ENCODE measurements around the gene UBE2G1. TPM values are rescaled to one million over a fixed set of nuclear protein-coding genes. Genes with fewer than 3 reads are reported as not detected.

Gene UBE2G1
- total RNA-seq, 1 donor: 39.3 TPM

DNA sequence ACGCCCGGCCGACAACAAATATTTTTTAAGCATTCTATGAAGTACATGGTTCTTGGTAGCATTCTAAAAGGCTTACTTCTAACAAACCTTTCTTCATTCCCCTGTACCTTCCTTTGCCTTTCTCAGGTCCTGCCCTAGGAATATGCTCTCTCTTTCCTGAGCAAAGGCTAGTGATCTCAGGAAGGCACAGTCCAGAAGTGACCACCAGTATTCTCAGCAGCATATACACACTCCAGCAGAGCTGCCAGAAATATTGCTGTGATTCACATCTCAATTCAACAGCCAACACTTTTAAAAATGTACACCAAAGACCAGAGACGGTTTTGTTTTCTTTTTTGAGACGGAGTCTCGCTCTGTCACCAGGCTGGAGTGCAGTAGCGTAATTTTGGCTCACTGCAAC is 61.3 kb downstream of the UBE2G1 start:
- TF ChIP-seq, protein P1, sequence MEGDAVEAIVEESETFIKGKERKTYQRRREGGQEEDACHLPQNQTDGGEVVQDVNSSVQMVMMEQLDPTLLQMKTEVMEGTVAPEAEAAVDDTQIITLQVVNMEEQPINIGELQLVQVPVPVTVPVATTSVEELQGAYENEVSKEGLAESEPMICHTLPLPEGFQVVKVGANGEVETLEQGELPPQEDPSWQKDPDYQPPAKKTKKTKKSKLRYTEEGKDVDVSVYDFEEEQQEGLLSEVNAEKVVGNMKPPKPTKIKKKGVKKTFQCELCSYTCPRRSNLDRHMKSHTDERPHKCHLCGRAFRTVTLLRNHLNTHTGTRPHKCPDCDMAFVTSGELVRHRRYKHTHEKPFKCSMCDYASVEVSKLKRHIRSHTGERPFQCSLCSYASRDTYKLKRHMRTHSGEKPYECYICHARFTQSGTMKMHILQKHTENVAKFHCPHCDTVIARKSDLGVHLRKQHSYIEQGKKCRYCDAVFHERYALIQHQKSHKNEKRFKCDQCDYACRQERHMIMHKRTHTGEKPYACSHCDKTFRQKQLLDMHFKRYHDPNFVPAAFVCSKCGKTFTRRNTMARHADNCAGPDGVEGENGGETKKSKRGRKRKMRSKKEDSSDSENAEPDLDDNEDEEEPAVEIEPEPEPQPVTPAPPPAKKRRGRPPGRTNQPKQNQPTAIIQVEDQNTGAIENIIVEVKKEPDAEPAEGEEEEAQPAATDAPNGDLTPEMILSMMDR (IDR thresholded peaks at IDR 0.05; ENCODE audit: insufficient read depth, low read length): no peak
- DNase-seq (ENCODE audit: low read depth): no peak
- no peak overlapping the region for H3K4me3 ChIP-seq (ENCODE audit: low read depth, low read length)

DNA sequence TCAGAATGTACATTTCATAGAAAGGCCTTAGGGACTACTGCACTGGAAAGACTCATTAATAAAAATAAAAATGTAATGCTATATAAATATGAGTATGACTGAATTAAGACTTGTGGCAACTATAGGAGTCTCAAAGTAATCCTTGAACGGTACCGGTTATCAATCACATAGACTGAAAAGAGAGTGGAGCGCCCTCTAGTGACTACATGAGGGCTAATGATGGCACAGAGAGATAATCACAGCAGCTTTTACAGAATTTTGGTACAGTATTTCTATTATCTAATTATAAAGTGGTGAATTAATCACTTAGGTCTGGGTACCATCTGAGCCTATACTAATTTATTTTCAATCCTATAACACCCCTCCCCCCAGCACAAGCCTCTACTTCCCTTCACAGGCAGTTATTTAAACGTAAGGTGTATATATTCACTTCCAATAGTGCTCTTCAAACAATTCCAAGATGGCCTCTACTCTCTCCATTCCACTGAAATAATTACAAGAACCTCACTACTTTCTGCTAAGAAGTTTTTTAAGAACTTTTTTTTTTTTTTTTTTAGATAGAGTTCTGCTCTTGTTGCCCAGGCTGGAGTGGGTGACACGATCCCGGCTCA is 62.0 kb downstream of the UBE2G1 start:
- H3K4me3 ChIP-seq (ENCODE audit: low read depth, low read length): no peak overlapping the region
- TF ChIP-seq, protein P1 (IDR thresholded peaks at IDR 0.05; ENCODE audit: insufficient read depth, low read length): peak; percentile 76
- DNase-seq (ENCODE audit: low read depth): peak; percentile 63

DNA sequence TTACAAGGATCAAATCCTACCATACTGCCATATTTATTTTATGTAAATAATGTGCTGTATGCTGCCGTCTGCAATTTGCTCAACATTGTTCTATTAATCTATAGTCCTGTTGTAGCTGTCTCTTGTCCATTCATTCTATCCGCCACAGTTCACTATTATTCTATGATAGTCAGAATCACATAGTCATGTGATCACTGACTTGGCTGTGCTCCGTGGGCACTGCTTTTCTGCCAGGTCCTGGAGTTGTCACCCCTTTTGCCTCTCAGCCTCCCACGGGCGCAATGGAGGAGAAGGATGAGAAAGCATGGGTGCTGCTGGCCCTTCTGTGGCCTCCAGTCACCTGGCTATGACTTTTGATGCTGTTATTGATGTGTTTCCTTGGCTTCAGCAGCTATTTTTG is 65.4 kb downstream of the UBE2G1 start:
- TF ChIP-seq, protein P1 (IDR thresholded peaks at IDR 0.05; ENCODE audit: insufficient read depth, low read length): no peak
- no peak for DNase-seq (ENCODE audit: low read depth)
- H3K4me3 ChIP-seq (ENCODE audit: low read depth, low read length): no peak overlapping the region

DNA sequence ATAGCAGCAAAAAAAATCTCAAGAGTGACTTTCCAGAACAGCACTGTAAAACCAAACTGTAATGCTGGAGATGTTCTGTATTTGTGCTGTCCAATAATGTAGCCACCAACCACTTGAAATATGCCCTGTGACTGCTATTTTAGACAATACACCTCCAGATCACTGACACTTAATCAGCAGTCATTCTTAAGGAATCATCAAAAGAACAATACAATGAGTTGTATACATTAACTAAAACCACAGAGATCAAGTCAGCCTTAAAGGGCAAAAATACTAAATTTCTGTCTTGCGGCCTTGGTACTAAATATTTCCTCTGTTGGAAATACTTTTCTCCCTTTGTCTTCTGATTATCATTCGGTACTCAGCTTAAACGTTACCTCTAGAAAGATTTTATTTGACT is 69.1 kb downstream of the UBE2G1 start:
- H3K4me3 ChIP-seq (ENCODE audit: low read depth, low read length): no peak overlapping the region
- TF ChIP-seq, protein P1 (IDR thresholded peaks at IDR 0.05; ENCODE audit: insufficient read depth, low read length): no peak
- DNase-seq (ENCODE audit: low read depth): peak; percentile 17

DNA sequence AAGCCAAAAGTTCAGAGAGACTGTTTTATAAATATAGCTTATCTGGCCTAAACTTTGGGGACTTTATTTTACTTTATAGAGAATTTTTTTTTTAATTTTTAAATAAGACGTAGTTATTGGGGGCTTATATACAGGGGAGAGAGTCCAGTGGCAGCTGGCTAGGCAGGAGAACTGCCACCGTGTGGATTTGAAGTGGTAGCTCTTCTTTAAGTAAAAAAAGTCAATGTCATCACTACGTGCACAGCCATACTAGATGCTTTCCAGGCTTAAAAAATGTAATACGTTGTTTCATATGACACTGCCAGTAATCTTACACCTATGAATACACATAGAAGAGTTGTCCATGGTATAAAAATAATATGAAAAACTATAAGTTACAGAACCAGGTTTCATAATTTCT is 70.8 kb downstream of the UBE2G1 start:
- DNase-seq (ENCODE audit: low read depth): no peak
- H3K4me3 ChIP-seq (ENCODE audit: low read depth, low read length): no peak overlapping the region
- TF ChIP-seq, protein P1 (IDR thresholded peaks at IDR 0.05; ENCODE audit: insufficient read depth, low read length): no peak

DNA sequence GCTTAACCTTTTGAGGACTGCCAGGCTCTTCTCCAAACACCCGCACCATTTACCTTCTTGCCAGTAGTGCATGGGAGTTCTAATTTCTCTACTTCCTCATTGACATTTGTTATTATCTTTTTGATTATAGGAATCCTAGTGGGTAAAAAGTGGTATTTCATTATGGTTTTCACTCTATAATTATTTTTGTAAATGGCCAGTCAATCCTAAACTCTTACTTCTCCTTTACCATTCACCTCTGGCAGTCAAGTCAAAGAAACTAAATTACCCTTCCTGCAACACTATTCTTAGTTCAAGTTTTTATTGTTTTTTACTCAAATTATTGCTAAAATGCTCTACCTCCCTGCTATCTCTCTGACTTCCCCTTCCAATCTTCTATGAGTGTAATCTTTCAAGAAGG is 72.9 kb downstream of the UBE2G1 start:
- TF ChIP-seq, protein P1 (IDR thresholded peaks at IDR 0.05; ENCODE audit: insufficient read depth, low read length): no peak
- DNase-seq (ENCODE audit: low read depth): no peak

DNA sequence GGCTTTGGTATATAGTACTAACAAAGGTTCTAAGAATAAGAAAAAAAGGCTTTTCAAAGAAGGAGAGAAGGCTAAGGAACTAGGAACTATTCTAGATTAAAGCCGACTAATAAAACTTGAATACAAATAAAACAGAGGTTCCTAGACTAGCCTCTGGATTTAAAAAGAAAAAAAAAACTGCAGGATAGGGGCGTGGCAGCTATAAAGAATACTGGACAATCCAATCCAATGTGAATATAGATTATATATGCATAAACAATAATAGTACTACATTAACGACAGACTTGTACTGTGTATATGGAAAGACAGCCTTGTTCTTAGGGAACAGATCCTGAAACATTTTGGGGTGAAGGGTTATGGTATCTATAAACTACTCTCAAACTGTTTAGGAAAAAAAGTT is 78.8 kb downstream of the UBE2G1 start:
- no peak for DNase-seq (ENCODE audit: low read depth)
- H3K4me3 ChIP-seq (ENCODE audit: low read depth, low read length): no peak overlapping the region
- TF ChIP-seq, protein P1 (IDR thresholded peaks at IDR 0.05; ENCODE audit: insufficient read depth, low read length): no peak

More for the DNA sequence above, 72.9 kb downstream of the UBE2G1 start:
- H3K4me3 ChIP-seq (ENCODE audit: low read depth, low read length): no peak overlapping the region

Data from fibroblast of the aortic adventitia (primary cell).